Activated CD4-positive, alpha-beta T cell treated with anti-CD3 and anti-CD28 coated beads for 24 hours (primary cell): ENCODE measurements around the gene AGTPBP1.

Experiments
- DNase-seq, 2 donors: peaks; one replicate each; pipeline ENCODE4 v3.0.0-alpha.2; 2020; ENCODE audit warnings: low read depth in 2 of 2

AGTPBP1 gene

GRCh38 chr9:85717220-85717619 lies 24.5 kb downstream of the AGTPBP1 start:
- DNase-seq = no peak

GRCh38 chr9:85716031-85716877 lies 25.5 kb downstream of the AGTPBP1 start:
- no peak for DNase-seq

- no peak for DNase-seq
Observed at GRCh38 chr9:85715587-85715986, 26.2 kb downstream of the AGTPBP1 start.

- DNase-seq = no peak
Observed at GRCh38 chr9:85713897-85714296, 27.9 kb downstream of the AGTPBP1 start.

GRCh38 chr9:85704744-85705143 lies 37.0 kb downstream of the AGTPBP1 start:
- no peak for DNase-seq

GRCh38 chr9:85703398-85703797 lies 38.4 kb downstream of the AGTPBP1 start:
- no peak for DNase-seq

- DNase-seq = no peak
Observed at GRCh38 chr9:85702726-85703289, 38.9 kb downstream of the AGTPBP1 start.

- DNase-seq = no peak
Observed at GRCh38 chr9:85702191-85702590, 39.6 kb downstream of the AGTPBP1 start.

GRCh38 chr9:85700330-85700729 lies 41.4 kb downstream of the AGTPBP1 start:
- no peak for DNase-seq

GRCh38 chr9:85688361-85688760 lies 53.4 kb downstream of the AGTPBP1 start:
- DNase-seq = no peak

- DNase-seq = no peak
Observed at GRCh38 chr9:85685081-85685480, 56.7 kb downstream of the AGTPBP1 start.

GRCh38 chr9:85676790-85677189 lies 65.0 kb downstream of the AGTPBP1 start:
- no peak for DNase-seq

- DNase-seq = no peak
Observed at GRCh38 chr9:85667374-85667773, 74.4 kb downstream of the AGTPBP1 start.

GRCh38 chr9:85666086-85666485 lies 75.7 kb downstream of the AGTPBP1 start:
- DNase-seq = no peak

GRCh38 chr9:85662573-85662972 lies 79.2 kb downstream of the AGTPBP1 start:
- DNase-seq = no peak

GRCh38 chr9:85658716-85659115 lies 83.0 kb downstream of the AGTPBP1 start:
- no peak for DNase-seq

- DNase-seq = no peak
Observed at GRCh38 chr9:85653153-85653552, 88.6 kb downstream of the AGTPBP1 start.

- DNase-seq = no peak
Observed at GRCh38 chr9:85647571-85647970, 94.2 kb downstream of the AGTPBP1 start.

- DNase-seq = no peak
Observed at GRCh38 chr9:85645909-85646627, 95.7 kb downstream of the AGTPBP1 start.

GRCh38 chr9:85640425-85640824 lies 101.3 kb downstream of the AGTPBP1 start:
- no peak for DNase-seq

- DNase-seq = no peak
Observed at GRCh38 chr9:85639675-85640186, 102.0 kb downstream of the AGTPBP1 start.

- no peak for DNase-seq
Observed at GRCh38 chr9:85631809-85632208, 109.9 kb downstream of the AGTPBP1 start.

GRCh38 chr9:85630676-85631075 lies 111.1 kb downstream of the AGTPBP1 start:
- no peak for DNase-seq
